Tibial artery (tissue), 4 donors: ENCODE results near the gene IFNG-AS1.

ENCODE experiments used
- DNase-seq, 2 donors: peaks; one replicate each; pipeline ENCODE4 v3.0.0-alpha.2; 2019
- H3K27ac ChIP-seq, 2 donors: fragments of 200-600 bp; sonication (generic) in 1 of 2; 1 replicate in 1 of 2; 2 replicates in 1 of 2; pipeline ENCODE4 v1.5.1; 2018 to 2019; ENCODE audit warnings: mild to moderate bottlenecking in 1 of 2
- H3K27me3 ChIP-seq, 2 donors: fragments of 200-600 bp; sonication (generic) in 1 of 2; one replicate each; pipeline versions ENCODE4 v1.5.1 to v1.6.0; 2016 to 2019
- H3K36me3 ChIP-seq, 3 donors: fragments of 200-600 bp; sonication (generic) in 2 of 3; one replicate each; pipeline ENCODE4 v1.5.1; 2016 to 2019; ENCODE audit warnings: mild to moderate bottlenecking in 2 of 3
- H3K4me1 ChIP-seq, 4 donors: fragments of 200-600 bp; sonication (generic) in 2 of 4; 1 replicate in 3 of 4; 2 replicates in 1 of 4; pipeline ENCODE4 v1.5.1; 2016 to 2019
- H3K4me3 ChIP-seq, 2 donors: fragments of 200-600 bp; sonication (generic) in 1 of 2; 1 replicate in 1 of 2; 2 replicates in 1 of 2; pipeline ENCODE4 v1.5.1; 2018 to 2019; ENCODE audit warnings: mild to moderate bottlenecking in 2 of 2
- H3K9me3 ChIP-seq, 3 donors: fragments of 200-600 bp; sonication (generic) in 1 of 3; one replicate each; pipeline ENCODE4 v1.5.1; 2016 to 2019
- intact Hi-C: fragments of 100-400 bp; cut with DNase I; formaldehyde crosslinking; loops from one replicate; pipeline ENCODE4 v1.15.0; 2023; ENCODE audit warnings: low total_unique reads
- TF ChIP-seq, protein P1 (sequence below), 2 experiments: fragments of 200-600 bp in 1 of 2; fragments of 450-650 bp in 1 of 2; IDR thresholded peaks; one replicate each; pipeline ENCODE4 v1.5.1; 2017 to 2019; ENCODE audit warnings: antibody characterized with exemption in 2 of 2, mild to moderate bottlenecking in 1 of 2, moderate library complexity in 1 of 2

Gene IFNG-AS1

DNA sequence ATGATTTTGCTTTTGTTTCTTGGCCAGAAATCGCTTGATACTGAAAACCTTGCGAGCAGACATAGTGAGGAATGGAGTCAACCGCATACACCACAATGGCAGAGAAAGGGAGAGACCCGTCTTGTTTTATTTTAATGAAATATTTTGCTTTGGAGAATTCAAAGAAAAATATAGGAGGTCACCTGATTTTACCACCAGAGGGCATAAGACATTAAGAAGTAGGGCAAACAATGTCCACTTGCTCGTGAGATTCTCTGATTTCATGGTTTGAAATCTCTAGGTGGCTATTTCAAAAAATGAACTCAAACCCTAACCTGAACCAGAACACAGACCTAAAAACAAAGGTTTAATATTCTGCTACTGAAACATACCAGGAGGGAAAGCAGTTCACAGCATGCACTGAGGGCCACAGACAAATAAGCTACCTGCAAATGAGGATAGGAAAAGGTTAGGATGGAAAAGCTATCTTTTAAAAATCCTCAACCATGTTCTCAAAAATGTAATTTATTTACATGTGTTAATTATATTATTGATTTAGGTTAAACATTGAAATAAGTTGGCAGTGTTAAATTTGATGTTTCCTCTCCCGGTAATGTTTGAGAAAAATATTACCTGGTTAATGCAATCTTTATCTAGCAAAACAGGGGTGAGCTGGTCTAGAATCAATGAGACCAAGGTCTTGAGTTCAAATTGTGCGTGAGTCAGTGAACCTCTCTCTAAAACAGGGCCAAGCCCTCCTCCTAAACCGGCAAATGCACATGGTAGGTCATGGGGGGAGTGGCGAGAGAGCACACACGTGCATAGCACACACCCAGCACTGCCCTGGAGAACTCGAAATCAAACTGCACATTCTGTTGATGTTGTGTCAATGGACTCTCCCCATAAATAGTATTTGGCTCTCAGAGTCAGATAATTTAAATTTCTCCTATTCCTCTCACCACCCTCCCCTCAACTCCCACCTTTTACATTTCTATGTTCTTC, 12.5 kb downstream of the IFNG-AS1 start:
- intact Hi-C loops = no loop called here
- Histone ChIP-seq H3K9me3 (no peaks in the 10 kb centered on the region), H3K36me3 (no peaks in the 10 kb centered on the region), H3K27ac (no peak overlapping the region), H3K4me3 (no peak overlapping the region), H3K27me3 (no peaks in the 10 kb centered on the region), H3K4me1 (no peaks in the 10 kb centered on the region)
- TF ChIP-seq, protein P1, sequence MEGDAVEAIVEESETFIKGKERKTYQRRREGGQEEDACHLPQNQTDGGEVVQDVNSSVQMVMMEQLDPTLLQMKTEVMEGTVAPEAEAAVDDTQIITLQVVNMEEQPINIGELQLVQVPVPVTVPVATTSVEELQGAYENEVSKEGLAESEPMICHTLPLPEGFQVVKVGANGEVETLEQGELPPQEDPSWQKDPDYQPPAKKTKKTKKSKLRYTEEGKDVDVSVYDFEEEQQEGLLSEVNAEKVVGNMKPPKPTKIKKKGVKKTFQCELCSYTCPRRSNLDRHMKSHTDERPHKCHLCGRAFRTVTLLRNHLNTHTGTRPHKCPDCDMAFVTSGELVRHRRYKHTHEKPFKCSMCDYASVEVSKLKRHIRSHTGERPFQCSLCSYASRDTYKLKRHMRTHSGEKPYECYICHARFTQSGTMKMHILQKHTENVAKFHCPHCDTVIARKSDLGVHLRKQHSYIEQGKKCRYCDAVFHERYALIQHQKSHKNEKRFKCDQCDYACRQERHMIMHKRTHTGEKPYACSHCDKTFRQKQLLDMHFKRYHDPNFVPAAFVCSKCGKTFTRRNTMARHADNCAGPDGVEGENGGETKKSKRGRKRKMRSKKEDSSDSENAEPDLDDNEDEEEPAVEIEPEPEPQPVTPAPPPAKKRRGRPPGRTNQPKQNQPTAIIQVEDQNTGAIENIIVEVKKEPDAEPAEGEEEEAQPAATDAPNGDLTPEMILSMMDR (IDR thresholded peaks at IDR 0.05) = no peak
- DNase-seq = no peak

DNA sequence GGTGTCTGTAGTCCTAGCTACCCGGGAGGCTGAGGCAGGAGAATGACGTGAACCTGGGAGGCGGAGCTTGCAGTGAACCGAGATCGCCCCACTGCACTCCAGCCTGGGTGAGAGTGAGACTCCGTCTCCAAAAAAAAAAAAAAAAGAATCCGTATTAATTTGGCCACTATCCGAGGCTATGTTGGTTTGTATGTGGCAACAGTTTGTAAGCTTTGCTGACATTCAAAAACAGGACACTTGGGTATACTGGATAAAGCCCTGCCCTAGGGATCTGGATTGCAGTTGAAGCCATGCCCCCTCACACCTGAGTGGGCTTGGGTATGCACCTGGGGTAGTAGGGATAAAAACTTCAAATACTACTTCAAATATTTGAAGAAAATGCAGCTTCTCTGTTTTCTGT, 14.5 kb downstream of the IFNG-AS1 start:
- H3K4me1 ChIP-seq = no peaks in the 10 kb centered on the region
- no peak overlapping the region for H3K4me3 ChIP-seq
- intact Hi-C loops = no loop called here
- TF ChIP-seq, protein P1 (IDR thresholded peaks at IDR 0.05) = no peak
- H3K27ac ChIP-seq = no peak overlapping the region
- no peaks in the 10 kb centered on the region for H3K27me3 ChIP-seq
- H3K36me3 ChIP-seq = no peaks in the 10 kb centered on the region
- no peaks in the 10 kb centered on the region for H3K9me3 ChIP-seq
- no peak for DNase-seq

DNA sequence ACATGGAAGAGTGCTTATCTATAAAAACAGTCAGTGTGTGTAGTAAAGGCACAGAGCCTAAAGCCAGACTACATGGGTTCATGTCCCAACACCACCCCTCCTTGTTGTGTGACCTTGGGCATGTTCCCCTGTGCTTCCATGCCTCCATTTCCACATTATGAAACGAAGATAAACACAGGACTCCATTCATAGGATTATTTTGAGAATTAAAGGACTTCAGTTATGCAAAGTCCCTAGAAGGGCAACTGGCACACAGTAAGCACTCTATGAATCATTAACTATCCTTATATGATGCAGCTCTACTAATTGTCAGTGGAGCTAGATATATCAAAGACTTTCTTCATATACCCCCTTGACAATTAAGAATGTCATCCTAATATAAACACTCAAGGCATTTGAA, 17.8 kb downstream of the IFNG-AS1 start:
- no peak overlapping the region for H3K27ac ChIP-seq
- TF ChIP-seq, protein P1 (IDR thresholded peaks at IDR 0.05) = no peak

DNA sequence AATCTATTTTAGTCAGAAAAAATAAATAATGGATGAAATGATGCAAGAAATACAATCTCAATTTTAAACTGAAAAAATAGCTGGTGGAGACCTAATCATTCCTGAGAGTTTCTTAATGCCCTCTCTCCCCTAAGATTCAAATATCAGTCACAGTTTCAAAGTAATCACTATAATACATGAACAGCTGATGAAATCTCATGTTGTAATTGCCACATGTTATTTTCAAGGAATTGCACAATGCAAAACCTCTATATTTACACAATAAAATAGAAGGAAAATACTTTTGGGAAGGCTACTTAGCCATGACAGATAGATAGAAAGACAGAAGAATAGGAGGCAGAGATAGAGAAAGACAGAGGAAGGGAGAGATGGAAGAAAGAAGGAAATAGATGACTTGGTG, 18.2 kb downstream of the IFNG-AS1 start:
- no peak overlapping the region for H3K4me3 ChIP-seq
- no peaks in the 10 kb centered on the region for H3K36me3 ChIP-seq
- H3K27ac ChIP-seq = no peak overlapping the region
- TF ChIP-seq, protein P1 (IDR thresholded peaks at IDR 0.05) = no peak
- H3K27me3 ChIP-seq = no peaks in the 10 kb centered on the region
- no peak for DNase-seq
- no peaks in the 10 kb centered on the region for H3K9me3 ChIP-seq
- H3K4me1 ChIP-seq = no peaks in the 10 kb centered on the region
- intact Hi-C loops = no loop called here

More for the DNA sequence above, 17.8 kb downstream of the IFNG-AS1 start:
- intact Hi-C loops = no loop called here
- no peak for DNase-seq
- H3K4me3 ChIP-seq = no peak overlapping the region
- H3K36me3 ChIP-seq = no peaks in the 10 kb centered on the region
- no peaks in the 10 kb centered on the region for H3K9me3 ChIP-seq
- no peaks in the 10 kb centered on the region for H3K4me1 ChIP-seq
- no peaks in the 10 kb centered on the region for H3K27me3 ChIP-seq

DNA sequence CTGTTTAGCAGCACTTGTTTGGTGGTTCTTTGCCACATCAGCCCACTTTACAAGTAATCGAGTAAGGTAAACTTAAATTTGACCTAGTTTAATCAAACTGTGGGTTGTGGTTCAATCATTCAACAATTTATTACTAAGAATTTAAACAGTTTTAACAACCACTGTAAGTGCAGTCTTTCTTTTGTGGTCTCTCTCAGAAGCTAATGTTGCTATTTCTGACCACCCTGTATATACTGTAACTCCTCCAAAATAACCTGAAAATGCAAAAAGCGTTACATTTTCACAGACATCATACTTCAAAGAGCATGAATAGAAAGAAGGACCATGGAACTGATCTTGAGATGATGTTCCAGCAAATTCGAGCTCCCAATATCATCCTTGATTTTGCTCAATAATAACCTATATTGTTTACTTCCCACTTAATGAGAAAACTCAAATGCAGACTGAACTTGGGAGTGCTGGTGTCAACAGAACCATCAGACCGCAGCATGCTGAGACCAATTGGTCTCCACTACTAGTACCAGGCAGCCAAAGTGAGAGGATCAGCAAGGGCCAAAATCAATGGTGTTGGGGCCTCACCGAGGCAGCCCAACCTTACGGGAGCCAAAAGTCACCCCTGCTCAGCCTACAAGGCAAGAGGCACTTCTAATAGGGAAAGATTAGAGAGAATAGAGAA, 22.1 kb downstream of the IFNG-AS1 start:
- no peak overlapping the region for H3K4me3 ChIP-seq
- intact Hi-C loops = no loop called here
- no peaks in the 10 kb centered on the region for H3K9me3 ChIP-seq
- no peaks in the 10 kb centered on the region for H3K36me3 ChIP-seq
- TF ChIP-seq, protein P1 (IDR thresholded peaks at IDR 0.05) = no peak
- DNase-seq = no peak
- no peaks in the 10 kb centered on the region for H3K4me1 ChIP-seq
- H3K27me3 ChIP-seq = no peaks in the 10 kb centered on the region
- H3K27ac ChIP-seq = no peak overlapping the region
